ENCODE results near the gene EHBP1L1. TPM values are rescaled to one million over a fixed set of nuclear protein-coding genes. Genes with fewer than 3 reads are reported as not detected.

Gene EHBP1L1
- total and polyA plus RNA-seq, 2 of the 13 experiments (the other 11 are each of a cell fraction or from before 2014, with no cell fraction given): 8.3 to 10.6 TPM

GRCh38 chr11:65551572-65552387, 24.1 kb upstream of the EHBP1L1 start (continued):
- TF ChIP-seq HINFP (CRISPR knock-in tag; IDR thresholded peaks at IDR 0.05; ENCODE audit: low read depth): no peak
- TF ChIP-seq, protein P1, sequence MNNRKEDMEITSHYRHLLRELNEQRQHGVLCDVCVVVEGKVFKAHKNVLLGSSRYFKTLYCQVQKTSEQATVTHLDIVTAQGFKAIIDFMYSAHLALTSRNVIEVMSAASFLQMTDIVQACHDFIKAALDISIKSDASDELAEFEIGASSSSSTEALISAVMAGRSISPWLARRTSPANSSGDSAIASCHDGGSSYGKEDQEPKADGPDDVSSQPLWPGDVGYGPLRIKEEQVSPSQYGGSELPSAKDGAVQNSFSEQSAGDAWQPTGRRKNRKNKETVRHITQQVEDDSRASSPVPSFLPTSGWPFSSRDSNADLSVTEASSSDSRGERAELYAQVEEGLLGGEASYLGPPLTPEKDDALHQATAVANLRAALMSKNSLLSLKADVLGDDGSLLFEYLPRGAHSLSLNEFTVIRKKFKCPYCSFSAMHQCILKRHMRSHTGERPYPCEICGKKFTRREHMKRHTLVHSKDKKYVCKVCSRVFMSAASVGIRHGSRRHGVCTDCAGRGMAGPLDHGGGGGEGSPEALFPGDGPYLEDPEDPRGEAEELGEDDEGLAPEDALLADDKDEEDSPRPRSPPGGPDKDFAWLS (CRISPR knock-in tag; IDR thresholded peaks at IDR 0.05; ENCODE audit: borderline replicate concordance): no peak
- TF ChIP-seq ZNF383 (CRISPR knock-in tag; IDR thresholded peaks at IDR 0.05; ENCODE audit: borderline replicate concordance): no peak
- TF ChIP-seq MTF2 (CRISPR knock-in tag; IDR thresholded peaks at IDR 0.05; ENCODE audit: borderline replicate concordance): no peak
- no peak for TF ChIP-seq SP1 (IDR thresholded peaks at IDR 0.05)
- no peak; the same call in 1 of the 2 replicates for TF ChIP-seq SP1 (CRISPR knock-in tag; IDR thresholded peaks at IDR 0.05)
- no peak; the same call in 1 of the 2 replicates for TF ChIP-seq PAXIP1 (CRISPR knock-in tag; conservative IDR thresholded peaks at IDR 0.05)

All from HepG2 (cell line).